ENCODE results near the gene NELL1. TPM values are rescaled to one million over a fixed set of nuclear protein-coding genes. Genes with fewer than 3 reads are reported as not detected.

Gene NELL1
- polyA plus RNA-seq, 2 of the 4 experiments (the other 2 are of a cell fraction): not detected

GRCh38 chr11:20771681-20772080 is 102.3 kb downstream of the NELL1 start (continued):
- TF ChIP-seq GATA3 (IDR thresholded peaks at IDR 0.05; ENCODE audit: borderline replicate concordance) (no peak), RNF2 (IDR thresholded peaks at IDR 0.05; ENCODE audit: borderline replicate concordance, low read depth) (no peak), FOSL2 (IDR thresholded peaks at IDR 0.05) (no peak), FOSL2 (CRISPR knock-in tag; IDR thresholded peaks at IDR 0.05) (no peak), HEYL (CRISPR knock-in tag; IDR thresholded peaks at IDR 0.05) (no peak), JUNB (IDR thresholded peaks at IDR 0.05) (no peak)

GRCh38 chr11:20775331-20775730 is 105.9 kb downstream of the NELL1 start:
- DNase-seq (ENCODE audit: low read depth in 1 of 2, low spot score in 1 of 2) (no peak), ATAC-seq (no peak), FAIRE-seq (no peak)
- TF ChIP-seq EHF (CRISPR knock-in tag; IDR thresholded peaks at IDR 0.05): no peak
- no peak for TF ChIP-seq ZSCAN20 (CRISPR knock-in tag; IDR thresholded peaks at IDR 0.05)
- no peak for TF ChIP-seq SREBF2 (IDR thresholded peaks at IDR 0.05)
- TF ChIP-seq RARB (CRISPR knock-in tag; IDR thresholded peaks at IDR 0.05): no peak
- Histone ChIP-seq H3K4me1 (no peaks in the 10 kb centered on the region), H3K4me3 (no peak overlapping the region), H3K27ac (no peak overlapping the region), H3K4me2 (no peak overlapping the region), H3K9me3 (no peaks in the 10 kb centered on the region)
- ChIA-PET POLR2A (no interaction called here), CTCF (no interaction called here)
- 9% methylated on average over 2 of the region's 2 CpGs for WGBS (ENCODE audit: missing lambda C conversion rate)

GRCh38 chr11:20782775-20783174 is 113.4 kb downstream of the NELL1 start:
- no peak for DNase-seq (ENCODE audit: low read depth in 1 of 2, low spot score in 1 of 2)
- no peaks in the 10 kb centered on the region for H3K9me3 ChIP-seq
- FAIRE-seq: no peak
- ChIA-PET POLR2A (no interaction called here), CTCF (no interaction called here)
- H3K4me3 ChIP-seq: no peak overlapping the region
- H3K4me2 ChIP-seq: no peak overlapping the region
- WGBS (ENCODE audit: missing lambda C conversion rate): 1% methylated on average over 3 of the region's 3 CpGs
- H3K27ac ChIP-seq: no peak overlapping the region
- ATAC-seq: no peak
- H3K4me1 ChIP-seq: no peaks in the 10 kb centered on the region
- no peak for TF ChIP-seq NR3C1 (IDR thresholded peaks at IDR 0.05)
- TF ChIP-seq ZNF302 (CRISPR knock-in tag; IDR thresholded peaks at IDR 0.05): no peak
- no peak for TF ChIP-seq PHF8 (IDR thresholded peaks at IDR 0.05; ENCODE audit: borderline replicate concordance, low read depth)
- no peak for TF ChIP-seq CHD2 (IDR thresholded peaks at IDR 0.05; ENCODE audit: low read length, partially characterized antibody)
- no peak for TF ChIP-seq PBX3 (IDR thresholded peaks at IDR 0.05)
- no peak for TF ChIP-seq NPAS2 (CRISPR knock-in tag; IDR thresholded peaks at IDR 0.05; ENCODE audit: borderline replicate concordance)
- no peak for TF ChIP-seq CBX8 (IDR thresholded peaks at IDR 0.05)
- TF ChIP-seq JUN (IDR thresholded peaks at IDR 0.05): no peak
- TF ChIP-seq REST (IDR thresholded peaks at IDR 0.05): no peak
- TF ChIP-seq EP300 (IDR thresholded peaks at IDR 0.05): no peak
- TF ChIP-seq HDAC2 (IDR thresholded peaks at IDR 0.05): no peak

GRCh38 chr11:20783220-20783619 is 113.8 kb downstream of the NELL1 start:
- WGBS (ENCODE audit: missing lambda C conversion rate): 2% methylated on average over 4 of the region's 4 CpGs
- ATAC-seq (no peak), FAIRE-seq (no peak), DNase-seq (ENCODE audit: low read depth in 1 of 2, low spot score in 1 of 2) (no peak)
- Histone ChIP-seq H3K9me3 (no peaks in the 10 kb centered on the region), H3K27ac (no peak overlapping the region), H3K4me3 (no peak overlapping the region), H3K4me1 (no peaks in the 10 kb centered on the region), H3K4me2 (no peak overlapping the region)
- TF ChIP-seq EP300 (IDR thresholded peaks at IDR 0.05): no peak
- TF ChIP-seq HOXB13 (CRISPR knock-in tag; IDR thresholded peaks at IDR 0.05; ENCODE audit: low read depth): no peak
- no peak for TF ChIP-seq MYC (IDR thresholded peaks at IDR 0.05; ENCODE audit: borderline replicate concordance, low read length)
- TF ChIP-seq RFX5 (IDR thresholded peaks at IDR 0.05): no peak
- no peak for TF ChIP-seq FOXS1 (CRISPR knock-in tag; IDR thresholded peaks at IDR 0.05)
- TF ChIP-seq MAX (IDR thresholded peaks at IDR 0.05): no peak
- no peak for TF ChIP-seq ZFP36 (IDR thresholded peaks at IDR 0.05; ENCODE audit: borderline replicate concordance, partially characterized antibody)
- TF ChIP-seq CHD2 (IDR thresholded peaks at IDR 0.05; ENCODE audit: low read length, partially characterized antibody): no peak
- no peak for TF ChIP-seq FOSB (CRISPR knock-in tag; IDR thresholded peaks at IDR 0.05)
- TF ChIP-seq PHF8 (IDR thresholded peaks at IDR 0.05; ENCODE audit: borderline replicate concordance, low read depth): no peak
- ChIA-PET POLR2A (no interaction called here), CTCF (no interaction called here)

All from A549 (cell line).